ENCODE data around the gene SERPINC1.
"Not testable (repeated sequence)": the region's sequence is repeated elsewhere in the genome, so short reads cannot be mapped to it uniquely, and the experiment has no call there.

SERPINC1 gene

DNA sequence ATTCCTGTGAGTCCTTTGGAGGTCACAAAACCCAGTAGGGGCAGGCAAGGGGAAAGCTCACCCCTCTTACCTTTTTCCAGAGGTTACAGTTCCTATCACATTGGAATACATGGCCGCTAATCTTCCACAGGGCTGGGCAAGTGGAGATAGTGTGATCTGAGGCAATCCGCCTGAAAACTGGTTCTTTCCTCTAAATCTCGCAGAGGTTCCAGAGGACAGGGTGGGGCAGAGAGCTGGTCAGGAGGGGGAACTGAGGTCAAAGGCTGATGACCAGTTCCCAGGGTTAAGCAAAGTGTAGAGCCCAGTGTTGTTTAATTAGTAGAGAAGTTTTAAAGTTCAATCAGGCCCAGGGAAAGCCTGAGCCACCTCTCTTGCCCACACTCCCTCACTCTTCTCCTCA, at the start of gene SERPINC1:
Gene SERPINC1 (minus strand): TSS at position 179 of the 400 bp plus-strand sequence. CDS start 68 bp downstream, at position 111.
- DNase-seq (ENCODE audit: low read depth): no peak

DNA sequence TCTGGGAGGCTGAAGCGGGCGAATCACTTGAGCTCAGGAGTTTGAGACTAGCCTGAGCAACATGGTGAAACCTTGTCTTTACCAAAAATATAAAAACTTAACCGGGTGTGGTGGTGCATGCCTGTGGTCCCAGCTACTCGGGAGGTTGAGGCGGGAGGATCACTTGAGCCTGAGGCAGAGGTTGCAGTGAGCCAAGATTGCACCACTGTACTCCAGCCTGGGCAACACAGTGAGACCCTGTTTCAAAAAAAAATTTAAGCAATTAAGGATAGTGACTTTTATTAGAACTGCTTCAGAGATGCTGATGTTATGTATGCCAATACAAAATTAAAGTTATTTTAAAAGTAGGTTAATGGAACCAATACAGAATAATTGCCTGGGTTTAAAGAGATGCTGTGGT, 48.8 kb upstream of the SERPINC1 start:
- DNase-seq (ENCODE audit: low read depth): not testable (repeated sequence)

DNA sequence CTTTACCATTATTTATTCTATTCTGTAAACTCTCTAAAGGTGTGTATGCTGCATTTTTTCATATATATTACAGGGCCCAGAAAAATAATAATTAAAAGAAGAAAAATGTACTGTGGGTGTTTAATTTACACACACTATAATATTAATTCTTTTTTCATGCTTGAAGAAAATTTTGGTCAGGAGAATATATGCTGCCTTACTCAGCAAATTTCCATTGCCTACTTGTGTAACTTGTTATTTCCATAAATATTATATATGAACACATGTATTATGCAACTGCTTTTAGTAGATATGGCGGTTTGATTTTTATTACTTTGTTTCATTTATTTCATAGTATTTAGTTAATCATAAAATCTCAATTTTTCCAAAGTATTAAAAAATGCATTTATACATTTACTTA, 46.4 kb upstream of the SERPINC1 start:
- DNase-seq (ENCODE audit: low read depth): no peak

DNA sequence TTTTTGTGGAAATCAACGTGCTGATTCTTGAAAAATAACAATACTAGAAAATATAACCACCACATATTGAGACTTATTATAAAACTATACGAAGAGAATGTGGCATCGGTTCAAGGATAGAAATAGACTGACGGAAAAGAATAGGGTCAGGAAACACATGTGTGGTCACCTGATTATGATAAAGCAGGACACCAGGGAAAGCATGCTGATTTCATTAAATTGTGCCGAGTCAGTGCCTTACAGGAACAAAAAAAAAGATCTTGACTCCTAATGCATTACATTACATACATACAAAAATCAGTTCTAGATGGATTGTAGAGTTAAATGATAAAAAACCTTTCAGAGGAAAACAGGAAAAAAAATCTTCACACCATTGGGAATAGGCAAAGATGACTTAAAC, 43.5 kb upstream of the SERPINC1 start:
- DNase-seq (ENCODE audit: low read depth): no peak

DNA sequence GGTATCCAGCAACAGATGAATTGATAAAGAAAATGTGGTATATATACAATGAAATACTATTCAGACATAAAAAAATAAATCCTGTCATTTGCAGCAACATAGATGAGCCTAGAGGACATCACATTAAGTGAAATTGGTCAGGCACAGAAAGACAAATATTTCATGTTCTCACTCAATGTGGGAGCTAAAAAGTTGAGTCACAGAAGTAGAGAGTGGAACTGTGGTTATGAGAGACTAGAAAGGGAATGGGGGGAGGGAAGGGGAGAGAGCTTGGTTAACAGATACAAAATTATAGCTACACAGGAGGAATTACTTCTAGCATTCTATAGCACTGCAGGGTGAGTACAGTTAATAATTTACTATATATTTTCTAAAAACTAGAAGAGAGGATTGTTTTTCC, 37.1 kb upstream of the SERPINC1 start:
- DNase-seq (ENCODE audit: low read depth): no peak

DNA sequence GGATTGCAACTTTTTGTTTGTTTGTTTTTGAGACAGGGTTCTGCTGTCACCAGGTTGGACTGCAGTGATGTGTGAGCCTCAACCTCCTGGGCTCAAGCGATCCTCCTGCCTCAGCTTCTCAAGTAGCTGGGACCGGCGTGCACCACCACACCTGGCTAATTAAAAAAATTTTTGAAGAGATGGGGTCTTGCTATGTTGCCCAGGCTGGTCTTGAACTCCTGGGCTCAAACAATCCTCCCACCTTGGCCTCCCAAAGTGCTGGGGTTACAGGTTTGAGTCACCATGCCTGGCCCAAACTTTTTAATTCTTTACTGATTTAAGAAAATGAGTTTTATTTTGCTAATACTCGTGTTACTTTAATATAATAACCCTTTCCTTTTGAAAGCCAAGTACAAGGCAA, 31.5 kb upstream of the SERPINC1 start:
- DNase-seq (ENCODE audit: low read depth): no peak

DNA sequence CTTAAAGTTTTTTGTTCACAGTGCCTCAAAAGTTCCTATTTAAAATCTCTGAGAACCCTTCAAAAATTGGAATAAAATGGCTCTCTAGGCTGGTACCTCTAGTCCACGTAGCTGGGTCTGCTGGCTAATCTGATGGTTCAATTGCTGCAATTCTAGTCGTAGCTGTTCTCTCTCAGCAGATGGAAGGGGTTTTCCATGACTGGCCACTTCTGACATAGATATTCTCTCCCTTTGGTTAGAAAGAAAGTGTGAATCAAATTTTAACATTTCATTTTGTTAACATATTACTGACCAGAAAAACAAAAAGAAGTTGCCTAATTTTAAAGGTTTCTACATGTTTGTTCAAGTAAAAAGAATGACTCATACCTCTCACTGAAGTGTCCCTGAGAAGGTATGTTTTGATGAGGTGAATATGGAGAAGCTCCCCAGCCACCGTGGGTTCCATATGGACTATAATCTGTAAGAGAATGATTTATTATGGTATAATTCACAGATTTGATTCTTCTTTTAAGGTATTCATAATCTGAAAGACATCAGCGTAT, 29.3 kb upstream of the SERPINC1 start:
- DNase-seq (ENCODE audit: low read depth): no peak

DNA sequence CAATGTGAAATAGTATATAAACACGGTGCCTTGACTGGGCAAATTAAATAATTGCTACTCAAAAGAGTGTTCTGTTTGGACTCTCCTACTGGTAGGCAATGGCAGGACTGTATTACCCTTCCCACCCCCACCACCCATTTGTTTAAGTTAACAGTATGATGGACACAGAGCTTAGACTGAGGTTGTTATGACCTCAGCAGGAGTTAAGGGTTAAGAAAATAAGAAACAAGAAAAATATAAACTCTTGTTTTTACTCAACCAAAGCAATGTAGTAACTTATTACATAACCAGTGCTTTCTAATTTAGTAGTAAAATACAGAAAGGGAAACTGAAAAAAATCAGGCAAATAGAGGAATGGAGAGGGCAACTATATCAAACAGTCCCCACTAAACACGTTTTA, 19.9 kb upstream of the SERPINC1 start:
- DNase-seq (ENCODE audit: low read depth): no peak

DNA sequence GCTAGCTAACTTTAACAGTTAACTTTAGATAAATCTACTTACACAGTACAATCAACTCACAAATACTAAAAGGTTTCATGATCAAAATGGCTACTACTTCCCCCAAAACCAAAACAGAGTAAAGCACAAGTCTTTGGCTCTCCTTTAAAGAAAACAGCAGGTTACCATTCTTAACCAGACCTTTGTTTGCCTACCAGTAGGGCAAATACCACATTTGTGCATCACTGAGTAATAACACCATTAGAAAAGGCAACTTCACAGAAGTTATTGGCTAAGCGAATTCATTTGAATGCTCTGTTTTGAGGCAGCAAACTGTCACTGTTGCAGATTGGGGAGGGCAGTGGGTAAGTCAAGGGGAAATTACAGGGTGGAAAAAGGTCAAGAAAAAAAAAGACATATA, 17.3 kb upstream of the SERPINC1 start:
- DNase-seq (ENCODE audit: low read depth): no peak

DNA sequence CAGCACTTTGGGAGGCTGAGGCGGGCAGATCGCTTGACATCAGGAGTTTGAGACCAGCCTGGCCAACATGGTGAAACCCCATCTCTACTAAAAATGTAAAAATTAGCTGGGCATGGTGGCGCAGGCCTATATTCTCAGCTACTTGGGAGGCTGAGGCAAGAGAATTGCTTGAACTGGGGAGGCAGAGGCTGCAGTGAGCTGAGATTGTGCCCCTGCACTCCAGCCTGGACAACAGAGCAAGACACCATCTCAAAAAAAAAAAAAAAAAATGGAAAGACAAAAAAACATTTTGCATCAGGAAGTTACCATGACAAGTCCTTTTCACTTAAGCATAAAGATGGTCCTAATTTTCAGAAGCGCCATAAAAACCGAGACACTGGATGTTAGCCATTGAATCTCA, 13.4 kb upstream of the SERPINC1 start:
- not testable (repeated sequence) for DNase-seq (ENCODE audit: low read depth)

DNA sequence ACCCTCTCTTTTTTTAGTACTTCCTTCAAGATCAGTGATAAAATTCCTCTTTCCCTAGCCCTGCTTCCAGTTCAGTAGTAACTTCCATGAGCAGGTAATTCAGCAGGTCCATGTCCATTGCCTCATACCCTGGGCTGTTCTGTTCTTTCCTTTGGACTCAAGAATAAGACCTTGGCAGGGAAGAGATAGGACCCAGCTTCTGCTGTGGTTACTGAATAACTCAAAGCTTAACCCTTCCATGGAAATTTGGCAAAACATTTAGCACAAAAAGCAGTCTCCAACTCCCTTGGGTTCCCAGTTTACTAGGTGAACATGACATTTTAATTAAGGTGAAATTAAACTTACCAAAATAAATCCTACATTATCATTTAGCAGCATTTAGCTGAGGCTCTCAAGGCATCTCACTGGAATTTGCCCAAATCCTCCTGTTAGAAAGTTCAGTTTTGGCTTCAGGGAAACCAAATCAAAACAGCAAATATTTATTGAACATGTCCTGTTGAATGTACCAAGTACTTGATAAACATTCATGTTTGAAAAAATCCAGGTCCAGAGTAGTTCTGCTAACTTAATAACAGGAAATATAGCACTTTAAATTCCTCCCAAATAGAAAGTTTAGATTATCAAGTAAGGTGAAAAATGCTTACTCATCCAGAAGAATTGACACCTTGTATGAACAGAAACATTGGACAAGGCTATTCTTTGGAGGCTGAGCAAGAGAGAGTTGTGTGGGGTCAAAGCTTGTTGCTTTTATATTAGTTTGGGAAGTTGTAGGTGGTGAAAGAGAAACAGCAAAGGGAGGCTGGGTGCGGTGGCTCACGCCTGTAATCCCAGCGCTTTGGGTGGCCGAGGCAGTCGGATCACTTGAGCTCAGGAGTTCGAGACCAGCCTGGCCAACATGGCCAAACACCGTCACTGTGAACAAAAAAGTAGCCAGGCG, 8.4 kb upstream of the SERPINC1 start:
- DNase-seq (ENCODE audit: low read depth): no peak

DNA sequence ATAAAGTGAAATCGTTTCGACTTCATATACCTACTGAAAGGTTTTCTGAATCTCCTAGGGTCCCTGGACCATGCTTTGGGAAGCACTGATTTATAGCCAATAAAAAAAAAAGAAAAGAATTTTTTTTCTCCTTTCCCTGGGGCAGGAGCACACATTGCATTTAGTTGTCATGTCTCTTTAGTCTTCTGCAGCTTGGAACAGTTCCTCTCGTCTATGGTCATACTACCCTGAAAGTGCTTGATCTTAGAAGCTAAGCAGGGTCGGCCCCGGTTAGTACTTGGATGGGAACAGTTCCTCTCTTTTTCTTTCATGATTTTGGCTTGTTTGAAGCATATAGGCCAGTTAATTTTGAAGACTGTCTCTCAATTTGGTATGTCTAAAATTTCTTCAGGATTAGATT, 3.7 kb upstream of the SERPINC1 start:
- no peak for DNase-seq (ENCODE audit: low read depth)

DNA sequence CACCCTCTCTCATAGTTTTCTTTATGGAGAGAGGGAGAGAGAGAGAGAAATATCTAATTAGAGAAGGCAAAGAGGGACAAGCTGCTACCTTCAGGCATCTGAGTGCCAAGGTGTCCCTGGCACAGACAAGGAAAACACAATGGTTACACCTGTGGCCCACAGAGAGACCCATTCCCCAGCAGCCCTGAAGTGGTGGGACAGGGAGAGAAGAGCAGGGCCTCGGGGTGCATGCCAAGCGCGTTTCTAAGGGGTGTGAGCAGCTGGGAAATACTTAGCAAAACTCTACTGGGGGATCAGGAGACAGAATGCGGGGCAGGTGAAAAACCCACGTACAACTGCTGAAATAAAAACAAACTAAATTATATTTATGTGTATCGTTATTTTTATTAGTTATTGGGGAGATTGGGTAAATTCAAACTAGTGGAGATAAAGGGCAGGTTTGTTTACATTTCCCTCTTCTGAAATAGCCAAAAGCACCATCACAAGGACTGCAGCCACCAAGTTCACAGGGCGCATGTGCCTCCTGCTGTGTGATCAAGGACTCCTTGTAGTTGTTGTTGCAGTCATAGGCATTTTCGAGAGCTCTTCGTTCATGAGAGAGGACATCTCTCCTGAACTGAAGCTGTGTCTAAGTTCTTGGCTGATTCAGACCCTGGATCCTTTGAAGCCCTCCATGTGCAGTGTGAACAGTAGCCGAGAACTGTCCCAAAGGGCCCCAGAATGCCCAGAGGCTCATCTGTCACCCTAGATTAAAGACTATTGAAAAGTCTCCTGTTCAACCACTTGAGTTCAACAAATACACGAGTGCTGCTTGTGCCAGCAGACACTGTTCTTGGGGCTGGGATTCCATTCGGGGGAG, 737 bp upstream of the SERPINC1 start:
- DNase-seq (ENCODE audit: low read depth): no peak

DNA sequence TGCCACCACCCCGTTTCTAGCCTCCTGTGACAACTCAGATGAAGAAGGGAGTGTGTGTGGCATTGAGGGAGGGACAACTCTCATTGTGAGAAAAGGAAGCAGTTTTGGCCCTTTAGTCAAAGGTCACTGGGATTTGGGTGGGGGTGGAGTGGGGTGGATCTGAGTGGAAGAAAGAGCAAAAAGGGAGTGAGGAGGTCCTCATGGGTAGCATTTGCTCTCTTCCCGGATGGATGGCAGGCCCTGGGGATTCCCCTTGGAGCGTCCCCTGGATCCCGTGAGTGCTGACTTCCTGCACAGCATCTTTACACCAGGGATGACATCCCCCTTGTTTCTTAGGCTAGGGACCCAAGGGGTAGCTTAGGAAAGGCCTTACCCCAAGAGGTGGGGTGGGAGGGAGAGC, 460 bp downstream of the SERPINC1 start:
- no peak for DNase-seq (ENCODE audit: low read depth)

DNA sequence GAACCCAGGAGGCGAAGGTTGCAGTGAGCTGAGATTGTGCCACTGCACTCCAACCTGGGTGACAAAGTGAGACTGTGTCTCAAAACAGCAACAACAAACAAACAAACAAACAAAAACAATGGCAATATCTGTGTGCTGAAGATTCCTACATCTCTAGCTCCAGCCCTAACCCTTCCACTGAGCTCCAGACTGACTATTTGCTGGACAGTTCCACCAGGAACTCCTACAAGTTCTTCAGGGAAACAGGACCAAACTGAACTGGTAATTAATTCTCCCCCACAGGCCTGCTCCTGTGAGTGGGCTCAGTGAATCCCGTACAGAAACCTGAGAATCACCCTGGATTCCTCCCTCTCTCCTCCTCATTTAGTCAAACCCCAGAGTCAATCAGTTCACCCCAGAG, 1.5 kb downstream of the SERPINC1 start:
- DNase-seq (ENCODE audit: low read depth): no peak

DNA sequence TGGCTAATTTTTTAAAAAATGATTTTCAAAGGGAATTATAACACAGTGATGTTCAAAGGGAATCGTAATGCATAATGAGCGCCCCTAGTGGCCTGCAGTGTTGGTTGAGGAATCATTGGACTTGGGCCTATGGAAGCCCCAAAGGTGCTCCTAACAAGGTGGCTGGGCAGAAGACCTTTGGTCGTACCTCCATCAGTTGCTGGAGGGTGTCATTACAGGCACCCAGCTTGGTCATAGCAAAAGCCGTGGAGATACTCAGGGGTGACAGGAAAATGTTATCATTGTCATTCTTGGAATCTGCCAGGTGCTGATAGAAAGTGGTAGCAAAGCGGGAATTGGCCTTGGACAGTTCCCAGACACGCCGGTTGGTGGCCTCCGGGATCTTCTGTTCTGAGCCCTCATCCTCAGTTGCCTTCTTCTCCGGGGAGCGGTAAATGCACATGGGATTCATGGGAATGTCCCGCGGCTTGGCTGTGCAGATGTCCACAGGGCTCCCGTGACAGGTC, 2.7 kb downstream of the SERPINC1 start:
- no peak for DNase-seq (ENCODE audit: low read depth)

DNA sequence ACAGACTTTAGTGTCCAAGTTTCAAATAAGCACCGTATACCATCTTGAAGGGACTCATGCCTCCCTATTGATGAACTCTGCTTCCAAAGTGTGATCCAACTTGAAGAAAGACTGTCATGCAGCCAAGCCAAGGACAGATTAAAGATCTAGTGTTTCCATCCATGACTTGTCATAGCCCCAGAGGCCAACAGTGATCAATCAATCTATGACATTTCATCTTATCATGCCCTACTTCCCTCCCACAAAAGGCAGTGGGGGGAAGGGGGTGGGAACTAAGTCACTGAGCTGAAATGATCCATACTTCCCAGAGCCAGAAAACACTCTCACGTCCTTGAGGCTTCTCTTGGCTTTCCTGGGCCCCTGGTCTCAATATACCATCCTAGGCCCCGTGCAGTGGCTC, 4.0 kb downstream of the SERPINC1 start:
- no peak for DNase-seq (ENCODE audit: low read depth)

DNA sequence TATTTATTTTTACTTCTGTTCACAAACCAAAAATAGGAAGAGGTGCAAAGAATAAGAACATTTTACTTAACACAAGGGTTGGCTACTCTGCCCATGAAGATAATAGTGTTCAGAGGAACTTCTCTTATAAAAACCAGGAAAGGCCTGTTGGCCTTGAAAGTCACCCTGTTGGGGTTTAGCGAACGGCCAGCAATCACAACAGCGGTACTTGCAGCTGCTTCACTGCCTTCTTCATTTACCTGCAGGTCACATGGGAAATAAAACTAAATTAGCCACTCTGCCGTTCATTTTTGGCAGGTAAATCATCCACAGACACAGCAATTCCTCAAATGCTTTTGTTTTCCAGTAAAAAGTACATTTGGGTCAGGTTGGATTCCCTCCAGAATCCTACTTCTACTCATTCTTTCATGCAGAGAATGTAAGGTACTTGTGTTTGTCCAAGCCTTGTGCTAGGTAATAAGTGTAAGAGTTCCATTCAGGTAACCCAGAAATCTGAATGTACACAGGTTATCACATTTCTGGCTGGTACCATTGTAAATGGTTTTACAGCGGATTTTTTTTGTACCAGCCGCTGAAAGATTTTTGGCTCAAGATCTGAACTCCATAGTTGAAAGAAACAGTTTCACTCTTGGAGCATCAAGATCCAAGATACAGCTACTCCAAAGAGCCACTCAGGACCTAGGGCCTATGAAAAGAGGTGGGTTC, 13.1 kb downstream of the SERPINC1 start:
- no peak for DNase-seq (ENCODE audit: low read depth)

DNA sequence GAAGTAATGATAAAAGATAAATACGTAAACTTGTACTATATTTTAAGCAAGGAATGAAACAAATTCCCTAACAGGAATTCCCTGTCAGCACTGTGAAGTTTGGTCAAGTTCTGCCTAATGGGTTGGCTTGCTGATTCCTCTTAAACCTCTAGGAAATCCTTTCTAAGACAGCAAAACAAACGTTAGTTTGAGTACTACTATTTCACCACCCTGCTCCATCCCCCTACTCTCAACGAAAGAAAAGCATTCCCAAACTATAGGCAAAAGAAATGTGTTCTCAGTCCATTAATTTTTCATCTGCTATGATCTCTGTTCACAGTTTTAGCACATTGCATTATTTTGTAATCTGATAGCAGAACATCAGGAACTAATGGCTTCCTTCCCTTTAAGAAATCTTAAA, 16.1 kb downstream of the SERPINC1 start:
- DNase-seq (ENCODE audit: low read depth): no peak

DNA sequence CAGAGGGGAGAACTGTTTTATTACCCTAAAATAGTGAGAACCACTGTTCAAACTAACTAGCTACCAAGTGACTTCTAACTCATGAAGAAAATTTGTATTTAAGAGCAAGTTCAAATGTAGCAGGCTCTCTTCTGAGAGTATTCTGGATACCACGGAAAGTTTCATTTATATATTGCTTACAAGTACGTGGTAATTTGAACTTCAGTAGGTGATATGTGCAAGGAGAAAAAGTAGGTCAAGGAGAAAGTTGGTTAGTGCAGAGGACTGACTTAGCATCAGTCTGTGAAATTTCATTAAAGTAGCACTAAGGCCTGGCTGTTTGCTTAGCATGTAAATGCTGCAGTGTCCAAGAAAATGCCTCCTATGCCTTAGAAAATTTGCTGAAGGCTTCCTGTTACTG, 16.7 kb downstream of the SERPINC1 start:
- DNase-seq (ENCODE audit: low read depth): no peak

DNA sequence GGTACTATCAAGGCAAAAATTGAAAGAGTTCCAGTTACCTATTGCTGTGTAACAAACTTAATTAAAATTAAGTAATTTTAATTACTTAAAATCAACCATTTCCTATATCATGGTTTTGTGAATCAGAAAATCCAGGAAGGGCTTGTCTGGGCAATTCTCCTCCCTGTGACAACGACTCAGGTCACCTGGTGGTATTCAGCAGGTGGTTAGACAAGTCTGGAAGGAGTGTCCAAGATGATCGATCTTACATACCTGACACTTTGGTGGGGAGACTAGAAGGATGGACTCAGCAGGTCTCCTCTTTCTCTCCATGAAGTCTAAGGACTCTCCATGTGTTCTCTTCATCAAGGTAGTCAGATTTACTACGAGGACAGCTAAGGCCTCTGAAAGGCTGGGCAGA, 22.9 kb downstream of the SERPINC1 start:
- DNase-seq (ENCODE audit: low read depth): no peak

DNA sequence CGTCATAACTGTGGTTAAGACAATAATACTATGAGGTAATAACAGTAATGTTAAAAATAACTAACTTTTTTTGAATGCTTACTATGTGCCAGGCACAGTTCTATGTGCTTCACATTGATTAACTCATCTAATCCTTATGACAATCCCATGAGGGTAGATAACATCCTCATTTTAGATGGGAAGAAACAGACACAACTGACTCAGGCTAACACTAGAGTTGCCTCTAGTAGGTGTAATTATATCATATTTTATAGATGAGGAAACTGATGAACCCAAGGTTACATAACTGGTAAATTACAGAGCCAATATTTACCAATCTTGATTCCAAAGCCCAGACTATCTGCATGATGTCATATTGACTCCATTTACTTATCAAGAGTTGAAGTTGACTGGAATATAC, 23.5 kb downstream of the SERPINC1 start:
- no peak for DNase-seq (ENCODE audit: low read depth)

Data from activated gamma-delta T cell treated with anti-CD3 and anti-CD28 coated beads, Interleukin-2, amount 50 U/mL, for 16 hours (primary cell).